Measurements from ENCODE around the gene DBI. TPM values are rescaled to one million over a fixed set of nuclear protein-coding genes. Genes with fewer than 3 reads are reported as not detected.
A peak's percentile ranks its signal among the peaks of the same experiment; 100 is the strongest.

Gene DBI
- total and polyA plus RNA-seq, 2 of the 13 experiments (the other 11 are each of a cell fraction or from before 2014, with no cell fraction given), result 330 to 659 TPM

GRCh38 chr2:119367472-119368099 lies 809 bp downstream of the DBI start (continued):
- TF ChIP-seq, protein P1, sequence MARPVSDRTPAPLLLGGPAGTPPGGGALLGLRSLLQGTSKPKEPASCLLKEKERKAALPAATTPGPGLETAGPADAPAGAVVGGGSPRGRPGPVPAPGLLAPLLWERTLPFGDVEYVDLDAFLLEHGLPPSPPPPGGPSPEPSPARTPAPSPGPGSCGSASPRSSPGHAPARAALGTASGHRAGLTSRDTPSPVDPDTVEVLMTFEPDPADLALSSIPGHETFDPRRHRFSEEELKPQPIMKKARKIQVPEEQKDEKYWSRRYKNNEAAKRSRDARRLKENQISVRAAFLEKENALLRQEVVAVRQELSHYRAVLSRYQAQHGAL (CRISPR knock-in tag; IDR thresholded peaks at IDR 0.05; ENCODE audit: not compliant biosample characterization), result no peak
- no peak for TF ChIP-seq ZNF432 (CRISPR knock-in tag; IDR thresholded peaks at IDR 0.05; ENCODE audit: borderline replicate concordance)
- TF ChIP-seq, protein P2, sequence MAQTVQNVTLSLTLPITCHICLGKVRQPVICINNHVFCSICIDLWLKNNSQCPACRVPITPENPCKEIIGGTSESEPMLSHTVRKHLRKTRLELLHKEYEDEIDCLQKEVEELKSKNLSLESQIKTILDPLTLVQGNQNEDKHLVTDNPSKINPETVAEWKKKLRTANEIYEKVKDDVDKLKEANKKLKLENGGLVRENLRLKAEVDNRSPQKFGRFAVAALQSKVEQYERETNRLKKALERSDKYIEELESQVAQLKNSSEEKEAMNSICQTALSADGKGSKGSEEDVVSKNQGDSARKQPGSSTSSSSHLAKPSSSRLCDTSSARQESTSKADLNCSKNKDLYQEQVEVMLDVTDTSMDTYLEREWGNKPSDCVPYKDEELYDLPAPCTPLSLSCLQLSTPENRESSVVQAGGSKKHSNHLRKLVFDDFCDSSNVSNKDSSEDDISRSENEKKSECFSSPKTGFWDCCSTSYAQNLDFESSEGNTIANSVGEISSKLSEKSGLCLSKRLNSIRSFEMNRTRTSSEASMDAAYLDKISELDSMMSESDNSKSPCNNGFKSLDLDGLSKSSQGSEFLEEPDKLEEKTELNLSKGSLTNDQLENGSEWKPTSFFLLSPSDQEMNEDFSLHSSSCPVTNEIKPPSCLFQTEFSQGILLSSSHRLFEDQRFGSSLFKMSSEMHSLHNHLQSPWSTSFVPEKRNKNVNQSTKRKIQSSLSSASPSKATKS (CRISPR knock-in tag; IDR thresholded peaks at IDR 0.05), result no peak
- peak; percentile 70 for TF ChIP-seq E2F5 (CRISPR knock-in tag; conservative IDR thresholded peaks at IDR 0.05)
- peak; percentile 44; the same call in 1 of the 2 replicates for TF ChIP-seq RBFOX2 (IDR thresholded peaks at IDR 0.05; ENCODE audit: low read depth, low read length)
- TF ChIP-seq SIN3B (IDR thresholded peaks at IDR 0.05; ENCODE audit: low read length), result no peak
- TF ChIP-seq FOXP1 (IDR thresholded peaks at IDR 0.05), result no peak
- TF ChIP-seq FOXP1 (CRISPR knock-in tag; IDR thresholded peaks at IDR 0.05), result 0 out of 2 replicates have a peak, but pooled peaks have one; percentile 9
- TF ChIP-seq MLLT10 (CRISPR knock-in tag; IDR thresholded peaks at IDR 0.05), result no peak
- peak; percentile 63; the same call in 1 of the 2 replicates for TF ChIP-seq TFDP1 (CRISPR knock-in tag; IDR thresholded peaks at IDR 0.05; ENCODE audit: borderline replicate concordance)
- no peak for TF ChIP-seq ZNF615 (CRISPR knock-in tag; IDR thresholded peaks at IDR 0.05; ENCODE audit: borderline replicate concordance)
- no peak for TF ChIP-seq AHR (CRISPR knock-in tag; IDR thresholded peaks at IDR 0.05)
- no peak for TF ChIP-seq ZBTB21 (CRISPR knock-in tag; IDR thresholded peaks at IDR 0.05)
- TF ChIP-seq FOXJ3 (CRISPR knock-in tag; IDR thresholded peaks at IDR 0.05; ENCODE audit: borderline replicate concordance), result no peak; the same call in 1 of the 2 replicates
- TF ChIP-seq ZNF724P (CRISPR knock-in tag; IDR thresholded peaks at IDR 0.05; ENCODE audit: borderline replicate concordance), result 0 out of 2 replicates have a peak, but pooled peaks have one; percentile 5
- no peak for TF ChIP-seq POLR2AphosphoS2 (IDR thresholded peaks at IDR 0.05; ENCODE audit: low read depth, low read length)
- no peak for TF ChIP-seq ZSCAN22 (CRISPR knock-in tag; IDR thresholded peaks at IDR 0.05)
- no peak for TF ChIP-seq HNRNPUL1 (IDR thresholded peaks at IDR 0.05; ENCODE audit: low read depth, low read length)
- TF ChIP-seq RXRA (CRISPR knock-in tag; IDR thresholded peaks at IDR 0.05), result peak; percentile 89
- TF ChIP-seq, protein P3, sequence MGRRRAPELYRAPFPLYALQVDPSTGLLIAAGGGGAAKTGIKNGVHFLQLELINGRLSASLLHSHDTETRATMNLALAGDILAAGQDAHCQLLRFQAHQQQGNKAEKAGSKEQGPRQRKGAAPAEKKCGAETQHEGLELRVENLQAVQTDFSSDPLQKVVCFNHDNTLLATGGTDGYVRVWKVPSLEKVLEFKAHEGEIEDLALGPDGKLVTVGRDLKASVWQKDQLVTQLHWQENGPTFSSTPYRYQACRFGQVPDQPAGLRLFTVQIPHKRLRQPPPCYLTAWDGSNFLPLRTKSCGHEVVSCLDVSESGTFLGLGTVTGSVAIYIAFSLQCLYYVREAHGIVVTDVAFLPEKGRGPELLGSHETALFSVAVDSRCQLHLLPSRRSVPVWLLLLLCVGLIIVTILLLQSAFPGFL (CRISPR knock-in tag; IDR thresholded peaks at IDR 0.05), result no peak

Data from HepG2 (cell line).